ENCODE measurements around the gene NALCN. TPM values are rescaled to one million over a fixed set of nuclear protein-coding genes. Genes with fewer than 3 reads are reported as not detected.

Gene NALCN
- total RNA-seq, 3 donors from 2014 or later (not counting 1 experiment from before 2014, with no cell fraction given): not detected

DNA sequence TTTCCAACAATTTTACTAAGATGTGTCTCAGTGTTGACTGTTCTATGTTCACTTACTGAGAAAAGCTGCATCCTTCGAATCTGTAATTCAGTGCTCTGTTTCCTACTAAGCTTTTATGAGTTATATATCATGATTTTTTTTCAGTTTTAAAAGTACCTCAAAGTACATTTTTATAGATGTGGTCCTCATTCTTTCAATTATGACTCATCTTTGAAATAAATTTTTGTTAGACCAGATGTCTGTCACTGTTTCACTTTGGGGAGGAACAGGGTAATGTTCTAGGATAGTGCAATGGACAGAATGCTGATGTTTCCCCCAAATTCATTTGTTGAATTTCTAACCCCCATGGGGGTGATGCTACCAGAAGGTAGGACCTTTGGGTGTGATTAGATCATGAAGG lies 74.8 kb downstream of the NALCN start:
- H3K9me3 Mint-ChIP-seq: peaks cover 6 to 9% of the 10 kb centered on the region in 2 donors
- no peak overlapping the region for H3K4me3 ChIP-seq (ENCODE audit: low read length)
- H3K27ac Mint-ChIP-seq: no peak overlapping the region
- no peaks in the 10 kb centered on the region for H3K27me3 ChIP-seq (ENCODE audit: control insufficient read depth, insufficient read depth, low read length)
- WGBS (ENCODE audit: insufficient coverage): no CpG with 5 or more reads among the region's 1 CpG
- TF ChIP-seq, protein P1, sequence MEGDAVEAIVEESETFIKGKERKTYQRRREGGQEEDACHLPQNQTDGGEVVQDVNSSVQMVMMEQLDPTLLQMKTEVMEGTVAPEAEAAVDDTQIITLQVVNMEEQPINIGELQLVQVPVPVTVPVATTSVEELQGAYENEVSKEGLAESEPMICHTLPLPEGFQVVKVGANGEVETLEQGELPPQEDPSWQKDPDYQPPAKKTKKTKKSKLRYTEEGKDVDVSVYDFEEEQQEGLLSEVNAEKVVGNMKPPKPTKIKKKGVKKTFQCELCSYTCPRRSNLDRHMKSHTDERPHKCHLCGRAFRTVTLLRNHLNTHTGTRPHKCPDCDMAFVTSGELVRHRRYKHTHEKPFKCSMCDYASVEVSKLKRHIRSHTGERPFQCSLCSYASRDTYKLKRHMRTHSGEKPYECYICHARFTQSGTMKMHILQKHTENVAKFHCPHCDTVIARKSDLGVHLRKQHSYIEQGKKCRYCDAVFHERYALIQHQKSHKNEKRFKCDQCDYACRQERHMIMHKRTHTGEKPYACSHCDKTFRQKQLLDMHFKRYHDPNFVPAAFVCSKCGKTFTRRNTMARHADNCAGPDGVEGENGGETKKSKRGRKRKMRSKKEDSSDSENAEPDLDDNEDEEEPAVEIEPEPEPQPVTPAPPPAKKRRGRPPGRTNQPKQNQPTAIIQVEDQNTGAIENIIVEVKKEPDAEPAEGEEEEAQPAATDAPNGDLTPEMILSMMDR (IDR thresholded peaks at IDR 0.05): no peak
- no peaks in the 10 kb centered on the region for H3K36me3 ChIP-seq (ENCODE audit: control insufficient read depth, insufficient read depth, low read length)
- no peak for DNase-seq
- H3K27ac ChIP-seq (ENCODE audit: low read length): no peak overlapping the region
- H3K36me3 Mint-ChIP-seq: peaks cover 4% of the 10 kb centered on the region
- no peaks in the 10 kb centered on the region for H3K27me3 Mint-ChIP-seq (ENCODE audit: low read depth in 2 of 2)
- no peaks in the 10 kb centered on the region for H3K9me3 ChIP-seq (ENCODE audit: control insufficient read depth, insufficient read depth, low read length)
- no peaks in the 10 kb centered on the region for H3K4me1 Mint-ChIP-seq
- ATAC-seq: no peak
- H3K4me1 ChIP-seq (ENCODE audit: control insufficient read depth, insufficient read depth, low read length): no peaks in the 10 kb centered on the region
- H3K4me3 Mint-ChIP-seq: no peak overlapping the region
- intact Hi-C loops (cut with micrococcal nuclease): no loop called here

DNA sequence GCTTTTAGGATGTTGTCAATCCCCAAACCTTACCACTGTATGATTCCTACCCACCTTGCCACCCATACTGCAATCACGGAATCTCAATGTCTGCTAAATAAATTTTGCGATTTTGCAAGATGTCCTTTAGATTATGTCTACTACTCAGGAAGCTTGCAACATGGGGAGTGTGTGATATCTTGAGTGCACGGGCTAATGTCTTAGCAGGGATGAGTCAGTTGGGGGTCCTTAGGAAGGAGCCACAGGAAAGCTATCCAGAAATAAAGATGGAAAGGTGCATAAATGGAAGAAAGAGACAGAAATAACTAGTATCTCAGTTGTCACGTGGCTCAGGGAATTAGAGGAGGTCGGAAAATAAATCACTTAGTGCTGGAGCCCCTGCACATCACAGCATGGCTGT lies 77.1 kb downstream of the NALCN start:
- intact Hi-C loops (cut with micrococcal nuclease): no loop called here
- WGBS (ENCODE audit: insufficient coverage): 83% methylated on average over 5 of the region's 5 CpGs
- H3K9me3 Mint-ChIP-seq: peaks cover 6 to 9% of the 10 kb centered on the region in 2 donors

DNA sequence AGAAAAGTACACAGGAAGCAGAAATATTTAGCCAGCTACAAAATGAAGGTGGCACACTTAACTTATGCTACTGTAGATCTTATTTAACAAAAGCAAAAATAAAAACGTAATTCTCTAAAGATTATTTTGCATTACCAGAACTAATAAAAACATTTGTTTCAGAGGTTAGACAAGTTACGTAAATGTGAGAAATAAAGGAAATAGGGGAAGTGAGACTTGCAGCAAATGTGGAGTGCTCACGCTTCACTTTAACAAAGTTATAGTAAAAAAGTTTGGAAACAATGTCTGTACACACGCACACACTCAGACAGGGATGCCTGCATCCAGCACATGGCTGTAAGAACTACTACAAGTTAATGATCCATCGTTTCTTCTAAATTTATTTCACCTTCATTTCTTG lies 83.7 kb downstream of the NALCN start:
- Mint-ChIP-seq H3K36me3 (no peaks in the 10 kb centered on the region), H3K27ac (no peak overlapping the region), H3K4me3 (no peak overlapping the region), H3K4me1 (no peaks in the 10 kb centered on the region), H3K9me3 (peaks cover 4% of the 10 kb centered on the region in 2 donors), H3K27me3 (ENCODE audit: low read depth in 2 of 2) (no peaks in the 10 kb centered on the region)
- Histone ChIP-seq H3K4me3 (ENCODE audit: low read length) (no peak overlapping the region), H3K27me3 (ENCODE audit: control insufficient read depth, insufficient read depth, low read length) (no peaks in the 10 kb centered on the region), H3K4me1 (ENCODE audit: control insufficient read depth, insufficient read depth, low read length) (no peaks in the 10 kb centered on the region), H3K36me3 (ENCODE audit: control insufficient read depth, insufficient read depth, low read length) (no peaks in the 10 kb centered on the region), H3K27ac (ENCODE audit: low read length) (no peak overlapping the region), H3K9me3 (ENCODE audit: control insufficient read depth, insufficient read depth, low read length) (no peaks in the 10 kb centered on the region)
- TF ChIP-seq, protein P1 (IDR thresholded peaks at IDR 0.05): no peak
- DNase-seq: no peak
- ATAC-seq: no peak
- WGBS (ENCODE audit: insufficient coverage): 86% methylated on average over 3 of the region's 5 CpGs
- intact Hi-C loops (cut with micrococcal nuclease): no loop called here

More for the DNA sequence above, 77.1 kb downstream of the NALCN start:
- Histone ChIP-seq H3K4me1 (ENCODE audit: control insufficient read depth, insufficient read depth, low read length) (no peaks in the 10 kb centered on the region), H3K4me3 (ENCODE audit: low read length) (no peak overlapping the region), H3K36me3 (ENCODE audit: control insufficient read depth, insufficient read depth, low read length) (no peaks in the 10 kb centered on the region), H3K27me3 (ENCODE audit: control insufficient read depth, insufficient read depth, low read length) (no peaks in the 10 kb centered on the region), H3K27ac (ENCODE audit: low read length) (no peak overlapping the region), H3K9me3 (ENCODE audit: control insufficient read depth, insufficient read depth, low read length) (no peaks in the 10 kb centered on the region)
- no peaks in the 10 kb centered on the region for H3K27me3 Mint-ChIP-seq (ENCODE audit: low read depth in 2 of 2)
- no peak overlapping the region for H3K27ac Mint-ChIP-seq
- DNase-seq (no peak), ATAC-seq (no peak)
- H3K36me3 Mint-ChIP-seq: peaks cover 4% of the 10 kb centered on the region
- H3K4me3 Mint-ChIP-seq: no peak overlapping the region
- no peaks in the 10 kb centered on the region for H3K4me1 Mint-ChIP-seq
- TF ChIP-seq, protein P1 (IDR thresholded peaks at IDR 0.05): no peak

DNA sequence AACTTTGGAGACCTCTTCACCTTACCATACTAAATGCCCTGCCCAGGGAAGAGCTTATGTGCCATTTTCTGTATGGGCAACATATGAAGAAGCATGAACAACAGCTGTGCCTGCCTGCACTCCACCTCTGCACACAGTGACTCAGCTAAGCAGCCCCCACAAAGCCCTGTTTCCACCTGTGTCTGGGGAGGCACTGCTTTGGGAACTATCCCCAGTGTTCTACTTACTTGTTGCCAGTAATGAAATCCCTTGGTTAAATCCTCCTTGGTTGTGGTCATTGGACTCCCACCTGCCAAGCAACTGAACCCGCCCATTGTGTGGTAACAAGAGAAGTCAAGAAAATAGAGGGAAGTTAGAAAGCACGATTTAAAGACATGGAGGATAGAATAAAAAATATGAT lies 84.6 kb downstream of the NALCN start:
- Mint-ChIP-seq H3K9me3 (peaks cover 4 to 6% of the 10 kb centered on the region in 2 donors), H3K36me3 (no peaks in the 10 kb centered on the region), H3K27ac (no peak overlapping the region), H3K4me1 (no peaks in the 10 kb centered on the region), H3K4me3 (no peak overlapping the region), H3K27me3 (ENCODE audit: low read depth in 2 of 2) (no peaks in the 10 kb centered on the region)
- Histone ChIP-seq H3K27ac (ENCODE audit: low read length) (no peak overlapping the region), H3K4me1 (ENCODE audit: control insufficient read depth, insufficient read depth, low read length) (no peaks in the 10 kb centered on the region), H3K36me3 (ENCODE audit: control insufficient read depth, insufficient read depth, low read length) (no peaks in the 10 kb centered on the region), H3K4me3 (ENCODE audit: low read length) (no peak overlapping the region), H3K27me3 (ENCODE audit: control insufficient read depth, insufficient read depth, low read length) (no peaks in the 10 kb centered on the region), H3K9me3 (ENCODE audit: control insufficient read depth, insufficient read depth, low read length) (no peaks in the 10 kb centered on the region)
- whole genome bisulfite sequencing (ENCODE audit: insufficient coverage): 88% methylated on average over 1 of the region's 2 CpGs
- TF ChIP-seq, protein P1 (IDR thresholded peaks at IDR 0.05): no peak
- ATAC-seq: no peak
- intact Hi-C loops (cut with micrococcal nuclease): no loop called here
- DNase-seq: no peak

Data from natural killer cell (primary cell).